Activated CD4-positive, alpha-beta T cell treated with anti-CD3 and anti-CD28 coated beads, Interleukin-2, Interleukin-6, amounts not matched to agents 100 ng/mL and 50 ng/mL, durations not matched to agents 16 hours and 8 hours (primary cell): ENCODE results near the gene F8.
A peak's percentile ranks its signal among the peaks of the same experiment; 100 is the strongest.
"Not testable (repeated sequence)": the region's sequence is repeated elsewhere in the genome, so short reads cannot be mapped to it uniquely, and the experiment has no call there.

ENCODE experiments used
- DNase-seq: peaks from one replicate; pipeline ENCODE4 v3.0.0-alpha.2; 2020

Gene F8

DNA sequence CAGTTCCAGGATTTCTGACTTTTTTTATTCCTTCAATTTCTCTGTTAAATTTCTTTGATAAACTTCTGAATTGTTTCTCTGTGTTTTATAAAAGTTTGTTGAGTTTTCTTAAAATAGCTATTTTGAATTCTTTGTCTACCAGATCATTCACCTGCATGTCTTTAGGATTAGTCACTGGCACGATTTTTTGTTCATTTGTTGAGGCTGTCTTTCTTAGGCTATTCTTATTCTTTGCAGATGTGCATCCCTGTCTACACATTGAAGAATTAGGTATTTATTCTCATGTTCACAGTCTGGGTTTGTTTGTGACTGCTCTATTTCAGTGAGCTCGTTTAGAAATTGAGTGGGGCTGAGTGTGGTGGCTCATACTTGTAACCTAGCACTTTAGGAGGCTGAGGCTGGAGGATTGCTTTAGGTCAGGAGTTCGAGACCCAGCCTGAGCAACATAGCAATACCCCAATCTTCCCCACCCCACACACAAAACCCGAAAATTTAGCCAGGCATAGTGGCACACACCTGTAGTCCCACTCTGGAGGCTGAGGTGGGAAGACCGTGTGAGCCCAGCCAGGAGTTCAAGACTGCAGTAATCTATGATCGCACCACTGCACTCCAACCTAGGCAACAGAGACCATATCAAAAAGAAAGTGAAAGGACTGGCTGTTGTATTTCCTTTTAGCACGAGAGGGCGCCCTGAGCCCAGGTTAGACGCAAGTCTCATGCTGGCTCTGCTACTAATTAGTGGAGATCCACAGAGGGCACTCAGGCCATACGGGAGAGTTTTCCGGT, 42.0 kb downstream of the F8 start:
- peak; percentile 88 for DNase-seq

- DNase-seq = no peak
Measured at GRCh38 chrX:154979629-154980028, 42.9 kb downstream of the F8 start.

GRCh38 chrX:154968353-154968752, 54.2 kb downstream of the F8 start:
- DNase-seq = no peak

GRCh38 chrX:154967603-154968002, 54.9 kb downstream of the F8 start:
- no peak for DNase-seq

- DNase-seq = no peak
Measured at GRCh38 chrX:154961947-154962346, 60.6 kb downstream of the F8 start.

DNA sequence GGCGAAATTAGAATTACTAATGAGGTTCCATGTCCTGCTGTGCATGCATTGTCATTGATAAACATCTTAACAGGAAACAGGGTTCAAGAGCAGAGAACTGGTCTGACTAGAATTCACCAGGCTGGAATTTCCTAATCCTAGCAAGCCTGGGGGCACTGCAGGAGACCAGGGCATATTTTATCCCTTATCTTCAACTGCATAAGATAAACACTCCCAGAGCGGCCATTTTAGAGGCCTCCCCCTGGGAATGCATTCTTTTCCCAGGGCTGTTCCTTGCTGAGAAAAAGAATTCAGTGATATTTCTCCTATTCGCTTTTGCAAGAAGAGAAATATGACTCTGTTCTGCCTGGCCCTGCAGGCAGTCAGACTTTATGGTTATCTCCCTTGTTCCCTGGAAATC, 66.7 kb downstream of the F8 start:
- DNase-seq = not testable (repeated sequence)

GRCh38 chrX:154939265-154939664, 83.3 kb downstream of the F8 start:
- not testable (repeated sequence) for DNase-seq

GRCh38 chrX:154924771-154925170, 97.8 kb downstream of the F8 start:
- not testable (repeated sequence) for DNase-seq

DNA sequence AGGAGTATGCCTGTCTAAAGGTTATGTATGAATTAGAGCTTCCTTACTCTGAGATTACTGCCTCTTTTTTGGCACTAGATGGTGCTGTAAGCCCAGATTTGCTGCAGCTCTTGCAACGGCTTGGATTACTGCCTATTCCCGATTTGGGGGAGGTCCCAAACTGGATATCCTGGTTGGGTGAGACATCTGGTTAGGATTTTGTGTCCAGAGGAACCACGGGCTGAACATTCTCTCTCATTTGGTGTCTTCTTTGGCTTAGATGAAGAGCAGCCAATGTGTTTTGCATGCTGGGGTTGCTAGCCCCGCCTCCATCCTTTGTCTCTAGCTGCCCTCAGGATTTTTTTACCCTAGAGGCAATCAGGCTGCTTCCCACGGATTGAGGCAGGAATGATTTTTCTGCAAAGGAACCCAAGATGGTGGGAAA, 104.5 kb downstream of the F8 start:
- DNase-seq = peak; percentile 29

DNA sequence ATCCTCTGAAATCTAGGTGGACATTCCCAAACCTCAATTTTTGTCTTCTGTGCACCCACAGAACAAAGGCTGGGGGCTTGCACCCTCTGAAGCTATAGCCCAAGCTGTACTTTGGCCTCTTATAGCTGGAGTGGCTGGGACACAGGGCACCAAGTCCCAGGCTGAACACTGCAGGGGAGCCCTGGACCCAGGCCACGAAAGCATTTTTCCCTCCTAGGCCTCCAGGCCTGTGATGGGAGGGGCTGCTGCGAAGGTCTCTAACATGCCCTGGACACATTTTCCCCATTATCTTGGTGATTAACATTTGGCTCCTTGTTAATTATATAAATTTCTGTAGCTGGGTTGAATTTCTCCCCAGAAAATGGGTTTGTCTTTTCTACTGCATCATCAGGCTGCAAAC, 108.5 kb downstream of the F8 start:
- DNase-seq = no peak

DNA sequence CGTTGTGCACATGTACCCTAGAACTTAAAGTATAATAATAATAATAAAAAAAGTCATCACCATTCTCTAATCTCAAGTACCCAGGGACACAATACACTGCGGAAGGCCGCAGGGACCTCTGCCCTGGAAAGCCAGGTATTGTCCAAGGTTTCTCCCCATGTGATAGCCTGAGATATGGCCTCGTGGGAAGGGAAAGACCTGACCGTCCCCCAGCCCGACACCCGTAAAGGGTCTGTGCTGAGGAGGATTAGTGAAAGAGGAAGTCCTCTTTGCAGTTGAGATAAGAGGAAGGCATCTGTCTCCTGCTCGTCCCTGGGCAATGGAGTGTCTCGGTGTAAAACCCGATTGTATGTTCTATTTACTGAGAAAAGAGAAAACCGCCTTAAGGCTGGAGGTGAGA, 112.0 kb downstream of the F8 start:
- DNase-seq = not testable (repeated sequence)

GRCh38 chrX:154910048-154910447, 112.5 kb downstream of the F8 start:
- DNase-seq = not testable (repeated sequence)

GRCh38 chrX:154908821-154909220, 113.7 kb downstream of the F8 start:
- no peak for DNase-seq

GRCh38 chrX:154902408-154902807, 120.1 kb downstream of the F8 start:
- DNase-seq = no peak

DNA sequence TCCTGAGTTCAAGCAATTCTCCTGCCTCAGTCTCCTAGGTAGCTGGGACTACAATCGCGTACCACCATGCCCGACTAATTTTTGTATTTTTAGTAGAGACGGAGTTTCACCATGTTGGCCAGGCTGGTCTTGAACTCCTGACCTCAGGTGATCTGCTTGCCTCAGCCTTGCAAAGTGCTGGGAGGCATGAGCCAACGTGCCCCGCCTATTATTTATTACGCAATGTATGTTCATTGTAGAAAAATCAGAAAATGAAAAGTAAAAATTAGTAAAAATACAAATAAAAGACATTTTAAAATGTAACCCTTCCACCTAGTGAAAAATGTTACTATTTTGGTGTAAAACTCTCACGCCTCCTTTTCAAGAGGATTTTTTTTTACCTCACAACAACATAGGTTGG, 122.2 kb downstream of the F8 start:
- no peak for DNase-seq

GRCh38 chrX:154892296-154892695, 130.2 kb downstream of the F8 start:
- DNase-seq = no peak

DNA sequence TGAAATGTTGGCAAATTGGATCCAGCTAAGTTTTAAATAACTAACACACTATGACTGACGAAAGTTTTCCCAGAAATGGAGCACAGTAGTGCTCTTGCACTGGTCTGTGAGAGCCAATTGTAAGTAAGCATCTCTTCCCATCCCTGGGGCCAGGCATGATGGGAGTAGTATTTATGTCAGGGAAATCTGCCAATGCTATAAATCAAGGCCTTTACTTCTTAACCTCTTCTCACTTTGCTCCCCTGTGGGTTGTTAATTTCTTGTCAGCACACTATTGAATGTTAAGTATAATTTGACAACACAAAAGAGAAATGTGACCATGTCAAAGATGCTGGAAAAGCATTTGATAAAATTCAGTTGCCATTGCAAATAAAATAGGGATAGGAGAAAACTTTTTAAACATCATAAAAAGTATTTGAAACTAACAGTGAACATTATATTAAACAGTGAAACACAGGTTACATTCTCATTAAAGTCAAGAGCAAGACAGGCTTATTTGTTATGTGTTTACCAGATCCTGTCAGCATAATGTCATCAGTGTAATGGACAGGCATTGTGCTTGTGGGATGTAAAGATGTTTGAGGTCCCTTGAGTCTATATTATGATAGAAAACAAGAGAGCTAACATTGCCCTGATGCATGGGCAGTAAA, 131.4 kb downstream of the F8 start:
- no peak for DNase-seq

- DNase-seq = not testable (repeated sequence)
Measured at GRCh38 chrX:154886789-154887221, 135.7 kb downstream of the F8 start.

DNA sequence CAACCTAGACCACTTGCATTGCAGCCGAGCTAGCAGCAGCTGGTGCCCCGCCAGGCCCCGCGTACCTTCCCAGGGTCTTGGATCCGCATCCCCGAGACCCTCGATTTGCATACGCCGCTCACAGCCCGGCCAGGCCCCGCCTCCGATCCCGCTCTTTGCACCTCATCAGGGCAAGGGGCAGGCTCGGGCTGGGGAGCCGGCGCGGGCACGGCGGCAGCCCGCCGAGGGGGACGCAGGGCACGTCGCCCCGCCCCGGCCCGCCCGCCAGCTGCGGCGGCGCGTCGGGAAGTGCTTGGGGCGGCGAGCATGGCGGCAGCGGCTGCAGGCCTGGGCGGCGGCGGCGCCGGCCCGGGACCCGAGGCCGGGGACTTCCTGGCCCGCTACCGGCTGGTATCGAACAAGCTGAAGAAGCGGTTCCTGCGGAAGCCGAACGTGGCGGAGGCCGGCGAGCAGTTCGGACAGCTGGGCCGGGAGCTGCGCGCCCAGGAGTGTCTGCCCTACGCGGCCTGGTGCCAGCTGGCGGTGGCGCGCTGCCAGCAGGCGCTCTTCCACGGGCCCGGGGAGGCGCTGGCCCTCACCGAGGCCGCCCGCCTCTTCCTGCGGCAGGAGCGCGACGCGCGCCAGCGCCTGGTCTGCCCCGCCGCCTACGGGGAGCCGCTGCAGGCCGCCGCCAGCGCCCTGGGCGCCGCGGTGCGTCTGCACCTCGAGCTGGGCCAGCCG, 136.3 kb downstream of the F8 start, which contains the start of gene F8A1:
Gene F8A1 (plus strand): TSS at position 287 of the 720 bp plus-strand sequence. CDS start 20 bp downstream, at position 307.
- DNase-seq = peak; percentile 55

DNA sequence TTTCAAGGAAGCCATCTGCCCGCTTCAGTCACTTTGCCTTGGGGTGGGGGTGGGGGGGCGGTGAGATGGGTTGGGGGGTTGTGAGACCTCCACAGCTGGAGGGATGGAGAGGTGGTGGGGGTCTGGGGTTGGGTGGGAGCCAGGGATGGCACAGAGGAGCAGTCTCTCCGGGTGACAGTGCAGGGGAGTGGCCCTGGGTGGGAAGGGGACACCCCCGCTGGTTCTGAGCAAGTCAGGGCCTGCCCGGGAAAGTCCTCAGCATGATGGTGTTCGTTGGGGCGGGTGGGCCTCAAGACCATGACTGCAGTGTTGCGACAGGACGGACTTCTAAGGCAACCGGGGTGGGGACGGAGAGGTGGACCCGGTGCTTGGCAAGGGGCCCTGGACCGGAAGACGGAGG, 137.0 kb downstream of the F8 start:
- not testable (repeated sequence) for DNase-seq

- DNase-seq = not testable (repeated sequence)
Measured at GRCh38 chrX:154885057-154885456, 137.5 kb downstream of the F8 start.

- not testable (repeated sequence) for DNase-seq
Measured at GRCh38 chrX:154884069-154884468, 138.5 kb downstream of the F8 start.

- DNase-seq = no peak
Measured at GRCh38 chrX:154873329-154873728, 149.2 kb downstream of the F8 start.

- DNase-seq = not testable (repeated sequence)
Measured at GRCh38 chrX:154868522-154868921, 154.0 kb downstream of the F8 start.
